DMS 273 (cell line): Measurements from ENCODE around the gene TARDBP.
"Not testable (repeated sequence)": the region's sequence is repeated elsewhere in the genome, so short reads cannot be mapped to it uniquely, and the experiment has no call there.

ENCODE experiments used
- DNase-seq: peaks from one replicate; lab custom pipeline; 2025; ENCODE audit not compliant: unreplicated experiment; lab: John Stamatoyannopoulos, UW

The TARDBP gene

DNA sequence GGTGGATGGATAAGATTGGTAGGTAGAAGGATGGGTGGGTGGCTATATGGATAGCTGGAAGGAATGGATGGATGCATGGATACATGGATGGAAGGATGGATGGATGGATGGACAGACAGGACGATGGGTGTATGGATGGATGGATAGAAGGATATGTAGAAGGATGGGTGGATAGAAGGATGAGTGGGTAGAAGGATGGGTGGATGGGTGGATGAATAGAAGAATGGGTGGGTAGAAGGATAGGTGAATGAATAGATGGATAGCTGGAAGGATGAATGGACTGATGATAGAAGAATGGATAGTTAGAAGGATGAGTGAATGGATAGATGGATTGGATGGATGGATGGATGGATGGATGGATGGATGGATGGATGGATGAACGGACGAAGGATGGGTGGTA lies 29.6 kb downstream of the TARDBP start:
- DNase-seq, result no peak

DNA sequence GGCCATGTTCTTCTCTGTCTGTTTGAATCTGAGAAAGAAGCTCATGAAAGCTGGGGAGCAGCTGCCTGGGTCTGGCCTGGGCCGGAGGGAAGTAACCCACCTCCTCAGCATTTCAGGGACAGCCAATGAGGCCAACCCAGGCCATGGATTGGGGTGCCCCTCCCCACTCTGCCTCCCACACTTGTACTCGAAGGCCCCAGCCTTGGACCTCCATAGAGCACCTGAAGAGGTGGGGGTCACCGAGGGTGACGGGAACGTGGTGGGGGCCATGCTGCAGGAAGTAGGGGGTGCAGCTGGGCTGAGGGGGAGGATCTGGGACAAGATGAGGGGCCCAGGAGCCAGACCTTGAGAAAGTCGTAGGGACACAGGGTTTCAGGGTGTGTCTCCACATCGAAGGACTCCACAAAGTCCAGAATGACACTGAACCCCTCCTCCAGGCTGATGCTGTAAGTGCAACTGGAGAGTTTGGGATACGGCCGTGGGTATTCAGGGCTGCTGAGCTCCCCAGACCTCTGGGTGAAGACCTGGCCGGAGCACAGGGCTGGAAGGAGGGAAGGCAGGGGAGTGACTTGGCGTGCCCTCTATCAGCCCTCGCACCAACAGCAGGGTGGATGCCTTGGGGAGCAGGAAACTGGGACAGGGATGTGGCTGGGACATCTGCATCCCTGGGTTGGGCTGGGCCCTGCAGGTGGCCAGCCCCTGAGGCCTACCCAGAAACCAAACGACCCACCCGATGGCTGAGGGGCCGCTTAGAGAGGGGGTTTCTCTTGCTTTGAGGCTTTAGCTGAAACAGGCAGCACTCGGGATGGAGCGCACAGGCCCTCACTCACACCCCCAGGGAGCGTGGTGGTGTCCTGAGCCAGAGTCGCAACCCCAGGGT lies 30.8 kb downstream of the TARDBP start:
- DNase-seq, result no peak

DNA sequence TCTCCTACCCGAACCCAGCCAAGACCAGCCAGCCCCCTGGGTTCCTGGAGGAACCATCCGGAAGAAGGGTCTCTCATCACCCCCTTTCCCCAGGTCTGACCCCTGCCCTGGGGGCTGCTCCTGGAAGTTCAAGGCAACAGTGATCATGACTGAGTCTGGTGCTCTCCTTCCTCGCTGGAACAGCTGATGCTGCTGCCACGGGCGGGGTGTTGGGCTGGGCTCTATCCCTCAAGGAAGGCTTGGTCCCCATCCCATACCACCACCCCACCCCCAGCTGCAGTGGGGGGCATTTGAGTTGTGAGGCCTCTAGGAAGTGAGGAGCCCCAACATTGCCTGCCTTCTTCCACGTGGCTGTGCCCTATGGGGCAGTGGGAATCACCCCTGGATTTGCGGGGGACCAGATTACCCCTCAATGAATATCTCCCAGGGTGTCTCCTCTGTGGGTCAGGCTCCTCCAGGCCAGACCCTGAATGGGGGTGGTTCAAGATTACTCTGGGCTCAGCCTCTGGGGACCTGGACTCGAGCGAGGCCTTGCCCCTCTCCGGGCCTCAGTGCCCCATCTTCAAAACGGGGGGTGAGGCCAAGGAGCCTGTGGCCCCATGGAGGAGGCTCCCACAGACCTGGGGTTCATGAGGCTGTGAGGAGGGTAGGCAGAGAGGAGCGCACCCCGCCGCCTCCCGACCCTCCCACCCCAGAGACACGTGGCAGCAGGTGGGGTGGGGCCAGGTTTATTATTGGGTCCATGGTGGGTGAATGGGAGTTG lies 31.8 kb downstream of the TARDBP start:
- no peak for DNase-seq

DNA sequence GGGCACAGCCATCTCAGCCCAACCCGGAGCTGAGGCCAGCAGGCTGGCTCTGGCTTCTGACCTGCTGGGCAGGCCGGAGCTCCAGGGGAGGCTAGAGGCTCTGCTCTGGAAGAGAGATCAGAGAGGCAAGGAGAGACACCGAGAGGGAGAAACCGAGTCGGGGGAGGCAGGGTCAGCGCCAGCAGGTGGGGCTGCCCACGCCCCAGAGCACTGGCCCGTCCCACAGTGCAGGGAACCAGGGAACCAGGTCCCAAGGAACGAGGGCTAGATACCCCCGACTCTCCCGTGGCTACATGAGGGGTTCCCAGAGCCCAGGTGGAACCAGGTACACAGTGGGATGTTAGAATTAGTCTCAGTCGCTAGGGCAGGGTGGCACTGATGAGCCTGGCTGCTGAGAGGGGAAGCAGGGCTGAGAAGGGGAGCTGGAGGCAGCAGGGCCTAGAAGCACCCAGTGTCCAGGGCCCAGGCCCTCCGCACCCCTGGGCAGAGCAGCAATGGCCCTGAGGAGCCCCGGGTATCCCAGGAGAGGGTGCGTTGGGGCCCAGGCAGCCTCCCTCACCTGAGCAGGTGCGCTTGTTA lies 32.5 kb downstream of the TARDBP start:
- DNase-seq, result no peak

DNA sequence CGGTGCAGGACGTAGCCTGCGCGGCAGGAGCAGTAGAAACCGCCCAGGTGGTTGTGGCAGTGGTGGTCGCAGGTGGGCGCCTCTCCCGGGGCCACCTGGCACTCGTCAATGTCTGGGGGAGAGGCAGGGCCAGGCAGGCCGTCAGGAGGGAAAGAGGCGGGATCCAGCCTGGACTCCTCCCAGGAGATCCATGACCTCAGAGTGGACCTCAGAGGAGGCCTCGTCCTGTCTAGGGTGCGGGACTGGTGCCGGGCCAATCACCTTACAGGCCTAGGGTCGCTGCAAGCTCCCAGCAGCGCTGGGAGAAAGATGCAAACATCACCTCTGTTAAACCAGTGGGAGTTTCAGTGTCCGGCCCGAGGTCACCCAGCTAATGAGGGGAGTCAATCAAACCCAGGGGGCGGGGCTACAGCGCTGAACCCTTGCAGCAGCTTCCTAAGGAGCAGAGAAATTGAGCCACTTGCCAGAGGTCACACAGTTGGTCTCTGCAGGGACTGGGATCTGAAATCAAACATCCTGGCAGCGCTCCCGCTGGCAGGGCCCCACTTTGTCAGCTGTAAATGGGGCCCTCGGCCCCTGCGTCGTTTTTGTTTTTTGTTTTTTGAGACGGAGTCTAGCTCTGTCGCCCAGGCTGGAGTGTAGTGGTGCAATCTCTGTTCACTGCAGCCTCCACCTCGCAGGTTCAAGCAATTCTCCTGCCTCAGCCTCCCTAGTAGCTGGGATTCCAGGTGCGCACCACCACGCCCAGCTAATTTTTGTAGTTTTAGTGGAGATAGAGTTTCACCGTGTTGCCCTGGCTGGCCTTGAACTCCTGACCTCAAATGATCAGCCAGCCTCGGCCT lies 33.2 kb downstream of the TARDBP start:
- no peak for DNase-seq

DNA sequence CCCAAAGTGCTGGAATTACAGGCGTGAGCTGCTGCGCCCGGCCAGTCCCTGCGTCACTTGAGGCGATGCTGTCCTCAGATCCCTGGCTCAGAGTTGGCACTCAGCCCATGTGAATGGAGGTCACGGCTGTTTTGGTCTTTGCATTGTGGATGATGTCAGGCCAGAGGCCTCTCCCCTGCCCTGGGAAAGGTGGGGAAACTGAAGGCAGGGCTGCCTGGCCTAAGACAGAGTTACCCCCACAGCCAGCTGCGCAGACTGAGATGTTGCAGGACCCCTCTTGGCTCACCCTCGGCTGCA lies 33.8 kb downstream of the TARDBP start:
- no peak for DNase-seq

DNA sequence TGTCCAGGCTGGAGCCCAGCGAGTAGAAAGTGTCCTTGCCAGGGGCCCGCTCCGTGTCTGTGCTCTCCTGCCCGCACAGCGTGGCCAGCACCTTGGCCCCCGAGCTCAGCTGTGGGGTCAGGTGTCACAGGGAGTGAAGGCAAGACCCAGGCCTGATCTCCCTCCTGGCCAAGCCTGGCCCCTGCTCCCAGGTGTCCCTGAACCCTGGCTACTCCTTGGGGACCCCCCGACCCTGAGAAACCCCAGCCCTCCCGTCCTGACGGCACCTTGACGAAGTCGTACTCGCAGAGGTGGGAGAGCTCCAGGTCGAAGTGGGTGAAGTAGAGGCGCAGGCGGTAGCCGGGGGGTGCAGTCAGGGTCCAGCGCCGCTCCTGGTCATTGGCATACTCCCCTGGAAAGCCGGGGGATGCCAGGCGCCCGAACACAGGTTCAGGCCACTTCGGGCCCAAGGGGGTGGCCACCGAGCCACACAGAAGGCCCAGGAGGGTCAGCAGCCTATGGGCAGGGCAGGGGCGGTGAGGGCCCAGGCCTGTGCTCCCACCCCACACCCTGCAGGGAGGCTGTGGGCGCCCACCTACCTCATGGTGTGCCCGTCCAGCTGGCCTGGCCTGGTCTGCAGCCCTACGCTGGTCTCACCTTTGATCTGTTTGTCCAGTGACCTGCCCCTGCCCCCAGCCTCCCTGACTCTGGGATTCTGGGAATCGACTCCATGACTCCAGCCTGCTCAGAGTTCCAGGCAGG lies 34.3 kb downstream of the TARDBP start, which contains the start of gene MASP2:
MASP2 (minus strand) TSS at position 615 of the 741 bp plus-strand sequence; CDS start at position 583, 32 bp downstream.
- no peak for DNase-seq

DNA sequence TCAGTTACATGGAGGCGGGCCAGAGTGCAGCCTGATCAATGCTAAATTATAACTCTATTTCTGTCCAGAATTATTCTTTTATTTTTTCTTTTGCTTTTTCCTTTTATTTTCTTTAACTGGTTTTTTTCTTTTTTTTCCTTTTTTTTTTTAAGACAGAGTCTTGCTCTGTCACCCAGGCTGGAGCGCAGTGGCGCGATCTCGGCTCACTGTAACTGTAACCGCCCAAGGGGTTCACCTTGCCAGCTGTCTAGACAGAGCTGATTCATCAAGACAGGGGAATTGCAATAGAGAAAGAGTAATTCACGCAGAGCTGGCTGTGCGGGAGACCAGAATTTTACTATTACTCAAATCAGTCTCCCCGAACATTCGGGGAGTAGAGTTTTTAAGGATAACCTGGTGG lies 38.7 kb downstream of the TARDBP start:
- DNase-seq, result not testable (repeated sequence)

DNA sequence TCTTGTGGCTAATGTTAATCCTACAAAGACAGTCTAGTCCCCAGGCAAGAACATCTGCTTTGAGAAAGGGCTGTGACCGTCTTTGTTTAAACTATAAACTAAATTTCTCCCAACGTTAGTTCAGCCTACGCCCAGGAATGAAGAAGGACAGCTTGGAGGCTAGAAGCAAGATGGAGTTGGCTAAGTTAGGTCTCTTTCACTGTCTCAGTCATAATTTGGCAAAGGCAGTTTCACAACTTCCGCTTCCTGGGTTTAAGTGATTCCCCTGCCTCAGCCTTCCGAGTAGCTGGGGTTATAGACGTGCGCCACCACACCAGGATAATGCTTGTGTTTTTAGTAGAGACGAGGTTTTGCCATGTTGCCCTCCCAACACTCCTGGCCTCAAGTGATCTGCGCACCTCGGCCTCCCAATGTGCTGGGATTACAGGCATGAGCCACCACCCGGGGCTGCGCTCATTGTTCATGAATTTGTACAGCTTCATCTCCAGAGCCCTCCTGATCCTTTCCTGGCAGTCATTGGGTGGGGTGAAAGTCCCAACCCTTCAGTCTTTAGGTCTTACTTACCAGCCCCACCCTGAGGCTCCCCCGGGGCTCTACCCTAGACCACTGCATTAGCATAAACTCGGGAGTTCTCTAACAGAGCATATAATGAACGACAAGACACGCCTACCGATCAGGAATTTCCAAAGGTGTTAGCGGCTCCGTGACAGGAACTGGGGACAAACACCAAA lies 39.5 kb downstream of the TARDBP start:
- peak; percentile 59 for DNase-seq

DNA sequence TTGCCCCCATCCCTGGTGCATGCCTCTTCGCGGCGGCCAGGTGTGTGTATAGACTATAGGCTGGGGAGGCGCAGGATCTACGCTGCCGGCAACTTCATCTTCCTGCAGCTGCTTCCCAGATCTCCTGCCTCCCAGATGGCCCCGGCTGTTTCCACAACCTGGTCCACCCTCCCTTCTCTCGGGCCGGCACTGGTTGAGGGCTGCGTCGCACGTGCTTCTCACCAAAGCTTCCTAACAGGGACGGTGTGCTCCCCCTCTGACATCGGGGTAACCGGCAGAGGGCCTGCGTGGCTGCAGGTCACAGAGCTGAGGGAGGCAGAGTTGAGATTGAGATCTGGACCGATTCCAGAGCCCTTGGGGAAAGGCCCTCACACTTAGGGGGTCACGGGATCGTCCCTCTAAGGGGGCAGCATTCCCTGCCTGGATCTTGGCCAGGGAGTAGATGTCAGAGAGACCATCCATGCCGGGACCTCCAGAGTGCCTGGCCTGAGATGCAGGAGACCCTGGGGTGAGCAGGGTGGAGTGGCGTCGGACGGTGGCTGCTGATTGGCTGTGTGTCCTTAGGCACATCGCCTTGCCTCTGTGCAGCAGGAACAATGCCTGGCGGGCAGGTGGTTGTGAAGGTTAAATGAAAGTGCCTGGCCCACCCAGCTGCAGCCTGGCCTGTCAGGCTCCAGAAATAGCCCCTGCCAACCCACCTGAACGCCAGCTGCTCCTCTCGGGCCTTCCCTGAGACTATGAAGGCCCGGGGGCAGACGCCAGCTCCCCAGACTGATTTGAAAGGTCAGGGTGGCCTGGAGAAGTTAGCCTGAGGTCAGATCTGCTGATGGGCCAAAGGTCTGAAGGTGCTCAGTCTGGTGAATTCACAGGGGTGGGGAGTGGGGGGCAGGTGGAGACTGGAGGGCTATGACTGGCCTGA lies 40.6 kb downstream of the TARDBP start:
- DNase-seq, result peak; percentile 94

DNA sequence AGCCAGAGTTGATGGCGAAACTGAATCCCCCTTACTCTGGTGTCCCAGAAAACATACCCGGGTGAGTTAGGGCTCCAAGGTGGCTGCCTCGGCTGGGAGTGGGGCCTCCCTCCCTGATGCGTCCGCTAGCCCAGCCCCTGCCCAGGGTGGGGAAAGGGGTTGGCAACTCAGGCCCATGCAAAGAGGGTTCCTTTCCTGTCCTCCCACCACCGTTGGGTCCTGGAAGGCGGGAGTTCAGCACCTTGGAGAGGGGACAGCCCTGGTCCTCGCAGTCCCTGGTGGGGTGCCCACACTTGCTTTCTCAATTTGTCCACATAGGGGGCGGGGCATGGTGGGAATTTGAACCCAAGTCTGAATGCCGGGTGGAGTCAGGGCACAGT lies 41.3 kb downstream of the TARDBP start:
- peak; percentile 73 for DNase-seq

DNA sequence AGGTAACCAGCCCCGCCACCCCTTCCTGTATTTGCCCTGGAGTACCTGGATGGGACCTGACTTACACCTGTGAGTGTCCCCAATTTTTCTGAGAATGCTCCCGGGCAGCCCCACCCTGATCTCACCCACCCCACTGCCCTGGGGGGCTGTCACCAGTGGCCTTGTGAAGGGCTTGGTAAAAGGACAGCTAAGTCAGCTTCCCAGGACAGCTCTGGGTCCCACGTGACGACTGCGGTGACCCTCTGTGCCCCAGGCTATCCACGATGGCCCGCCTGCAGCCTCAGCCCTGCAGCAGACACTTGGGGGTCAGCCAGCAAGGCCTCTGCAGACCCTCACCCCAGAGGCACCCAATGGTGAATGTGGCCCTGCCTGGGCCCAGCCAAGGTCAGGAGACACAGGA lies 41.7 kb downstream of the TARDBP start:
- no peak for DNase-seq

DNA sequence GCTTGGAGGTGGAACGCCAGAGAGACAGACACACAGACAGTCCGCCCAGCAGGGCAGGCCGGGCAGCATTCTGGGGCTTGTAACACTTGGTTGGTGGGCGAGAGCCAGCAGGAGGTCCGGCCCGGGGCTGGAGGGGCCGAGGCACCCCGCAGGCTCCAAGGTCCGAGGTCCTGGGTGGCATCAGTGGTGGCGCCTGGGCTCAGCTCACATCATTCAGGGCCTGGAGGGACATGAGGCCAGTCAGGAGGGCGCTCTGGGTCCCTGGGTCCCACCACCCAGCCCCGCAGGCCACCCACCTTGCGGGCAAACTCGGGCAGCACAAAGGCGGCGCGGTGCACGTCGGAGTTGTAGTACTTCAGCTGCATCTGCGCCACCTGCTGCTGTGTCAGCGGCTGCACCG lies 42.2 kb downstream of the TARDBP start:
- no peak for DNase-seq

DNA sequence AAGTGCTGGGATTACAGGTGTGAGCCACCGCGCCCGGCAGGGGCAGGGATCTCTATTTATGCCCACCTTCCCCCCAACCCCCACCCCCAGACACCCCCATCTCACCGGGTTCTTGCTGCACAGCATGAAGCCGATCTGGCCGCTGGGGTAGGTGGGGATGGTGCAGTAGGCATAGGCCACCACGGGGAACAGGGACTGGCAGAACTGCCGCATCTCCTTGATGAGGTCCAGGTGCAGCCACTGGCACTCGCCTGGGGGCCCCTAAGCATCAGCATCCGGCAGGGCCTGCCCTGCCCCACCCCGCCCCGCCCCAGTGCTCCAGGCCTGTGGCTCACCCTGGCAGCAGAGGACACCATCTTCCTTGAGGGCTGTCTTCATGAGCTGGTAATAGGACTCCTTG lies 43.2 kb downstream of the TARDBP start:
- DNase-seq, result no peak

DNA sequence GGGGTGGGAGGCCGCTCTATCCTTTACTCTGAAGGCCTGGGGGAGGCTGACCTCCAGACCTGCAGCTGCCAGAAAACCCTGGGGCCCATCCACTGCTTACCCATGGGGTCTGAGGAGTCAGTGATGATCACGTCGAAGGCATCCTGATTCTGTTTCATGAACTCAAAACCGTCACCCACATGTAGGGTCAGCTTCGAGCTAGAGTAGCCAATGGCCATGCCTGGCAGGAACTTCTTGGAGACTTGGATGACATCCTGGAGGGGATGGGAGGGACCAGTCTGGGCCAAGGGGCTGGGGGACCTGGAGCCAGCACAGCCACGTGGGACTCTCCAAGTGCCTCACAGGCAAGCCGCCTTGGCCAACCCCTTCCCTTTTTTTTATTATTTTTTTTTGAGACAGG lies 44.0 kb downstream of the TARDBP start:
- DNase-seq, result no peak

DNA sequence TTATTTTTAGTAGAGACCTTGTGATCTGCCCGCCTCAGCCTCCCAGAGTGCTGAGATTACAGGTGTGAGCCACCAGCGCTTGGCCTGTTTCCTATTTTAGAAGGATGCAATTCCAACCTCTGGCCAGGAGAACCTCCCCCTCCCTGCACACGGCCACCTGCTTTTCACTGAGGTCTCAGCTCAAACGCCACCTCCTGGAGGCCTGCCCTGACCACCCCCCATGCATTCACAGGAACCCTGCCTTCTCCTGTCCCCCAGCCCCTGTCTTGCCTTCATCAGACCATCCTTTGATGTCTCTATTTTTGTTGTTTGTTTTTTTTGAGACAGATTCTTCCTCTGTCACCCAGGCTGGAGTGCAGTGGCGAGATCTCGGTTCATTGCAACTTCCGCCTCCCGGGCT lies 45.0 kb downstream of the TARDBP start:
- no peak for DNase-seq

DNA sequence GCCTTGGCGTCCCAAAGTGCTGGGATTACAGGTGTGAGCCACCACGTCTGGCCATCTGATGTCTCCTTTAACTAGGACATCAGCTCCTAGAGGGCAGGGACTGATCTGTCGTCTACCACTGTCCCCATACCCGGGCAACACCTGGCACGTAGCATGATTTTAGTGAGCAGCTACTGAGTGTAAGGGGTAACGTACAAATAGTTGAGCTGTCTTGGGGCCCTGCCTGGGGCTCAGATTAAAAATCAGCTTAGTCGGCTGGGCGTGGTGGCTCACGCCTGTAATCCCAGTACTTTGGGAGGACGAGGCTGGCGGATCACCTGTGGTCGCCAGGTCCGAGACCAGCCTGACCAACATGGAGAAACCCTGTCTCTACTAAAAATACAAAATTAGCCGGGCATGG lies 45.6 kb downstream of the TARDBP start:
- DNase-seq, result no peak

DNA sequence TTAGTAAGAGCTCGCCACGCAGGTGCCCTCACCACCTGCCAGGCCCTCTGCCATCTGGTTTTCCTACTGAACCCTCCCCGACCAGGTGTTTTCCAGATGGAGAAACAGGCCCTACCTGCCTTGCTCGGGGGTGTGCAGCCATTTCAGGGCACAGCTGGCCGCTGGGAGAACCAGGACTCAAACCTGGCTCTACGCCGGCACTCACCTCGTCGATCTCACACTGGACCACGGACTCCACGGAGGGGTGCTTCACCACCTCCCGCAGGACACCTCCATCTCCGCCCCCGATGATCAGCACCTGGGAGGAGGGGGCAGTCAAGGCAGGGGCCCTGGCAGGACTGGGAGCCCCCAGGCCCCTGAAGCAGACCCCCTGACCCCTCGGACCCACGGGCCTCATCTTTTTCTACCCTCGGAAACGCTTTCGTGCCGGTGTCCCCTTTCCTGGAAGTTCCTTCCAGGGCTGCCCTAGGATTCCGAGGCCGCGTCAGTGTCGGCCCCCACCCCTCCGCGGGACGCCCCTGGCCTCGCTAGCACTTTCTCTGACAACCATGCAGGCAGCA lies 46.2 kb downstream of the TARDBP start:
- peak; percentile 57 for DNase-seq
